IMR-90 (cell line): ENCODE data around the gene TM4SF18.

Experiments
- BHLHE40 ChIP-seq: fragments of 150-350 bp; IDR thresholded peaks from 2 replicates; pipeline ENCODE4 v1.6.1; 2016; ENCODE audit warnings: mild to moderate bottlenecking, low read depth, low read length
- CEBPB ChIP-seq: IDR thresholded peaks from 2 replicates; pipeline ENCODE4 v1.6.1; 2012; ENCODE audit warnings: low read depth, low read length, improper control_type of control experiment
- CHD1 ChIP-seq: IDR thresholded peaks from 2 replicates; pipeline ENCODE4 v1.6.1; 2012; ENCODE audit warnings: low read depth, low read length, improper control_type of control experiment
- CTCF ChIP-seq: conservative IDR thresholded peaks from 2 replicates; pipeline ENCODE4 v1.5.1; 2012; ENCODE audit warnings: mild to moderate bottlenecking, low read depth, low read length, improper control_type of control experiment
- ELK1 ChIP-seq: fragments of 150-350 bp; IDR thresholded peaks from 2 replicates; pipeline ENCODE4 v1.6.1; 2016; ENCODE audit warnings: low read depth, mild to moderate bottlenecking, low read length, moderate library complexity, borderline replicate concordance
- FOS ChIP-seq: fragments of 150-350 bp; IDR thresholded peaks from 2 replicates; pipeline ENCODE4 v1.6.1; 2016; ENCODE audit warnings: low read depth, low read length
- NFE2L2 ChIP-seq: fragments of 150-350 bp; IDR thresholded peaks from 2 replicates; pipeline ENCODE4 v1.6.1; 2016; ENCODE audit warnings: low read depth, mild to moderate bottlenecking, low read length
- POLR2A ChIP-seq: IDR thresholded peaks from 2 replicates; pipeline ENCODE4 v1.6.1; 2012; ENCODE audit warnings: mild to moderate bottlenecking, low read depth, low read length
- RAD21 ChIP-seq: IDR thresholded peaks from 2 replicates; pipeline ENCODE4 v1.6.1; 2012; ENCODE audit warnings: low read length, improper control_type of control experiment
- RCOR1 ChIP-seq: IDR thresholded peaks from 2 replicates; pipeline ENCODE4 v1.6.1; 2012; ENCODE audit warnings: mild to moderate bottlenecking, low read length, improper control_type of control experiment; ENCODE audit not compliant: insufficient replicate concordance
- RFX5 ChIP-seq: IDR thresholded peaks from 2 replicates; pipeline ENCODE4 v1.8.0; 2012; ENCODE audit warnings: low read depth, mild to moderate bottlenecking, low read length, moderate library complexity
- SMC3 ChIP-seq: fragments of 150-350 bp; IDR thresholded peaks from 2 replicates; pipeline ENCODE4 v1.6.1; 2016; ENCODE audit warnings: low read depth, mild to moderate bottlenecking, antibody characterized with exemption, low read length, moderate library complexity
- USF2 ChIP-seq: fragments of 150-350 bp; IDR thresholded peaks from 2 replicates; pipeline ENCODE4 v1.6.1; 2017; ENCODE audit warnings: mild to moderate bottlenecking, antibody characterized with exemption, low read length, low read depth

GRCh38 chr3:149283401-149283800, 50.0 kb downstream of the TM4SF18 start:
- TF ChIP-seq POLR2A (no peak), CTCF (no peak), SMC3 (no peak), FOS (no peak), NFE2L2 (no peak), RAD21 (no peak), CHD1 (no peak), RCOR1 (no peak), CEBPB (no peak), RFX5 (no peak), ELK1 (no peak), BHLHE40 (no peak), USF2 (no peak)
